Liver (tissue), 9 donors: ENCODE measurements around the gene DISC1. TPM values are rescaled to one million over a fixed set of nuclear protein-coding genes. Genes with fewer than 3 reads are reported as not detected.
A peak's percentile ranks its signal among the peaks of the same experiment; 100 is the strongest.

Experiments
- DNase-seq: peaks from one replicate; pipeline ENCODE4 v3.0.0-alpha.2; 2017; ENCODE audit warnings: low spot score
- H3K27ac ChIP-seq, 2 donors: one replicate each; pipeline ENCODE4 v1.7.0; 2013; ENCODE audit warnings: inconsistent platforms in 2 of 2, low read length in 2 of 2, control low read depth in 1 of 2, low read depth in 1 of 2, mild to moderate bottlenecking in 1 of 2
- H3K27me3 ChIP-seq, 4 donors: one replicate each; pipeline versions ENCODE4 v1.6.1 to v1.7.0; 2013; ENCODE audit warnings: low read length in 3 of 4, inconsistent platforms in 1 of 4, mild to moderate bottlenecking in 1 of 4, moderate library complexity in 1 of 4; ENCODE audit not compliant: control insufficient read depth in 4 of 4, insufficient read depth in 4 of 4
- H3K36me3 ChIP-seq, 4 donors: one replicate each; pipeline versions ENCODE4 v1.6.1 to v1.7.0; 2013; ENCODE audit warnings: low read length in 3 of 4, mild to moderate bottlenecking in 3 of 4, low read depth in 1 of 4, moderate library complexity in 1 of 4; ENCODE audit not compliant: control insufficient read depth in 4 of 4, insufficient read depth in 3 of 4
- H3K4me1 ChIP-seq, 4 donors: one replicate each; pipeline versions ENCODE4 v1.6.1 to v1.7.0; 2013; ENCODE audit warnings: low read length in 3 of 4, mild to moderate bottlenecking in 3 of 4, moderate library complexity in 1 of 4; ENCODE audit not compliant: control insufficient read depth in 4 of 4, insufficient read depth in 4 of 4
- H3K4me3 ChIP-seq, 3 donors: one replicate each; pipeline versions ENCODE4 v1.6.1 to v1.7.0; 2013; ENCODE audit warnings: low read length in 3 of 3, control low read depth in 1 of 3, low read depth in 1 of 3, mild to moderate bottlenecking in 1 of 3
- H3K9ac ChIP-seq, 2 donors: one replicate each; pipeline ENCODE4 v1.7.0; 2013; ENCODE audit warnings: low read length in 2 of 2, mild to moderate bottlenecking in 2 of 2, moderate library complexity in 2 of 2, control low read depth in 1 of 2, low read depth in 1 of 2
- H3K9me3 ChIP-seq, 4 donors: one replicate each; pipeline versions ENCODE4 v1.6.1 to v1.7.0; 2013; ENCODE audit warnings: low read length in 3 of 4; ENCODE audit not compliant: control insufficient read depth in 4 of 4
- ATF3 ChIP-seq: IDR thresholded peaks from 2 replicates; pipeline ENCODE4 v1.6.1; 2016; ENCODE audit warnings: antibody characterized with exemption
- EGR1 ChIP-seq, 2 donors: IDR thresholded peaks; 2 replicates each; pipeline ENCODE4 v1.6.1; 2016 to 2018; ENCODE audit warnings: antibody characterized with exemption in 2 of 2, low read depth in 2 of 2
- HNF4A ChIP-seq, 2 donors: conservative IDR thresholded peaks; 2 replicates each; pipeline ENCODE4 v1.6.1; 2016; ENCODE audit warnings: antibody characterized with exemption in 2 of 2, mild to moderate bottlenecking in 2 of 2
- HNF4G ChIP-seq: IDR thresholded peaks from 2 replicates; pipeline ENCODE4 v1.6.1; 2016; ENCODE audit warnings: antibody characterized with exemption
- MAX ChIP-seq: IDR thresholded peaks from 2 replicates; pipeline ENCODE4 v1.6.1; 2016; ENCODE audit warnings: antibody characterized with exemption
- NR2F2 ChIP-seq: IDR thresholded peaks from 2 replicates; pipeline ENCODE4 v1.6.1; 2016; ENCODE audit warnings: antibody characterized with exemption
- RAD21 ChIP-seq, 2 donors: IDR thresholded peaks; 2 replicates each; pipeline ENCODE4 v1.6.1; 2016; ENCODE audit warnings: antibody characterized with exemption in 2 of 2, mild to moderate bottlenecking in 2 of 2
- REST ChIP-seq: IDR thresholded peaks from 2 replicates; pipeline ENCODE4 v1.6.1; 2016; ENCODE audit warnings: antibody characterized with exemption, mild to moderate bottlenecking
- SP1 ChIP-seq: IDR thresholded peaks from 2 replicates; pipeline ENCODE4 v1.6.1; 2018; ENCODE audit warnings: antibody characterized with exemption, mild to moderate bottlenecking
- TAF1 ChIP-seq: conservative IDR thresholded peaks from 2 replicates; pipeline ENCODE4 v1.6.1; 2016; ENCODE audit warnings: antibody characterized with exemption, mild to moderate bottlenecking
- YY1 ChIP-seq: IDR thresholded peaks from 2 replicates; pipeline ENCODE4 v1.6.1; 2016; ENCODE audit warnings: antibody characterized with exemption, mild to moderate bottlenecking
- WGBS: extraction: QIAGEN DNeasy Blood & Tissue Kit; methylation state at CpG from one replicate; pipeline ENCODE4 v1.1.7; 2013; 5-methylcytosine and 5-hydroxymethylcytosine counted together
- polyA plus RNA-seq, 2 donors: library from polyadenylated mRNA; stranded (reverse) in 1 of 2; unstranded in 1 of 2; fragments of 200-250 nt in 1 of 2; fragments of >200 nt in 1 of 2; fragmentation: Nextera tagmentation in 1 of 2; extraction: Ambion mirVana in 1 of 2; gene quantifications; one replicate each; pipeline versions ENCODE4 v1.2.1 to v1.2.3, GENCODE V29; 2013 to 2015
- total RNA-seq, 2 donors: library from RNA; depleted of rRNA; stranded (reverse); fragments of >200 nt; gene quantifications; one replicate each; pipeline ENCODE4 v1.2.3, GENCODE V29; 2014
- TF ChIP-seq, protein P1 (sequence below): IDR thresholded peaks from 2 replicates; pipeline ENCODE4 v1.6.1; 2016; ENCODE audit warnings: antibody characterized with exemption
- donor health status: healthy.
- donor health status: healthy.
- donor health status: healthy.
- donor health status: healthy.
- donor health status: healthy.

Gene DISC1
- total and polyA plus RNA-seq, 4 donors: 0.45 to 6.3 (median 2.3) TPM

GRCh38 chr1:231936983-231937775, 310.6 kb downstream of the DISC1 start:
- Histone ChIP-seq H3K9me3 (peaks cover 0 to 4% (median 2%) of the 10 kb centered on the region in 4 donors), H3K4me3 (no peak overlapping the region), H3K27me3 (peaks cover 0 to 2% (median 0%) of the 10 kb centered on the region in 4 donors), H3K27ac (no peak overlapping the region), H3K36me3 (no peaks in the 10 kb centered on the region), H3K9ac (no peak overlapping the region), H3K4me1 (no peaks in the 10 kb centered on the region)
- peak; percentile 53 for DNase-seq
- 41% methylated on average over 9 of the region's 9 CpGs for WGBS
- TF ChIP-seq MAX: no peak
- no peak for TF ChIP-seq REST
- no peak for TF ChIP-seq HNF4G

- no peak for DNase-seq
- no peak overlapping the region for H3K27ac ChIP-seq
- H3K4me1 ChIP-seq: no peaks in the 10 kb centered on the region
- no peaks in the 10 kb centered on the region for H3K36me3 ChIP-seq
- peaks cover 0 to 3% (median 0%) of the 10 kb centered on the region in 4 donors for H3K9me3 ChIP-seq
- H3K4me3 ChIP-seq: no peak overlapping the region
- TF ChIP-seq, protein P1, sequence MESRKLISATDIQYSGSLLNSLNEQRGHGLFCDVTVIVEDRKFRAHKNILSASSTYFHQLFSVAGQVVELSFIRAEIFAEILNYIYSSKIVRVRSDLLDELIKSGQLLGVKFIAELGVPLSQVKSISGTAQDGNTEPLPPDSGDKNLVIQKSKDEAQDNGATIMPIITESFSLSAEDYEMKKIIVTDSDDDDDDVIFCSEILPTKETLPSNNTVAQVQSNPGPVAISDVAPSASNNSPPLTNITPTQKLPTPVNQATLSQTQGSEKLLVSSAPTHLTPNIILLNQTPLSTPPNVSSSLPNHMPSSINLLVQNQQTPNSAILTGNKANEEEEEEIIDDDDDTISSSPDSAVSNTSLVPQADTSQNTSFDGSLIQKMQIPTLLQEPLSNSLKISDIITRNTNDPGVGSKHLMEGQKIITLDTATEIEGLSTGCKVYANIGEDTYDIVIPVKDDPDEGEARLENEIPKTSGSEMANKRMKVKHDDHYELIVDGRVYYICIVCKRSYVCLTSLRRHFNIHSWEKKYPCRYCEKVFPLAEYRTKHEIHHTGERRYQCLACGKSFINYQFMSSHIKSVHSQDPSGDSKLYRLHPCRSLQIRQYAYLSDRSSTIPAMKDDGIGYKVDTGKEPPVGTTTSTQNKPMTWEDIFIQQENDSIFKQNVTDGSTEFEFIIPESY: no peak
- TF ChIP-seq HNF4A (conservative IDR thresholded peaks at IDR 0.05): no peak
- TF ChIP-seq TAF1: no peak
- no peak for TF ChIP-seq NR2F2
- TF ChIP-seq EGR1 (IDR thresholded peaks at IDR 0.05; ENCODE audit: low read depth in 2 of 2): no peak
- WGBS: 96% methylated on average over 2 of the region's 2 CpGs
- no peak overlapping the region for H3K9ac ChIP-seq
- no peaks in the 10 kb centered on the region for H3K27me3 ChIP-seq
Measured at GRCh38 chr1:231938211-231938610, 311.6 kb downstream of the DISC1 start.

DNA sequence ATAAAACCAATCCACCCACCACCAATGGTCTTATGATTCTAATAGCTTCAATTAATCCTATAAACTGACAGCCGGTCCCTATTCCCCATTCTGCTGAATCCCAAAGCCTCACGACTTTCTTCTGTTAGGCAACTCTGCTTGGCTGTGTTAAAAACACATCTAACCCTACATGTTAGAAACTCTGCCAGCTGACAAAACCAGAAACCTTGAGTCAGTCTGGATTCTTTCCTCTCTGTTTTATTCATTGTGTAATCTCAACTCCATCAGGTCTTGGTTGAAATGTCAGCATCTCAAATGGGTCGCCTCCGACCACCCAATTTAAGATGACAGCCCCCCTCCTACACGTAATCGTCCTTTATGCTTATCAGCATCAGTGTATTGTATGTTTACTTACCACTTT, 312.1 kb downstream of the DISC1 start:
- H3K27ac ChIP-seq: no peak overlapping the region
- H3K4me3 ChIP-seq: no peak overlapping the region
- H3K9ac ChIP-seq: no peak overlapping the region
- TF ChIP-seq YY1: no peak
- TF ChIP-seq RAD21 (IDR thresholded peaks at IDR 0.05): no peak
- TF ChIP-seq ATF3: no peak
- TF ChIP-seq REST: no peak
- no peak for TF ChIP-seq TAF1
- TF ChIP-seq, protein P1: no peak
- no peak for TF ChIP-seq SP1
- no peak for TF ChIP-seq EGR1 (IDR thresholded peaks at IDR 0.05; ENCODE audit: low read depth in 2 of 2)
- no peak for DNase-seq
- WGBS: 89% methylated on average over 6 of the region's 6 CpGs
- no peaks in the 10 kb centered on the region for H3K4me1 ChIP-seq
- H3K9me3 ChIP-seq: peaks cover 0 to 3% (median 0%) of the 10 kb centered on the region in 4 donors
- no peaks in the 10 kb centered on the region for H3K27me3 ChIP-seq
- no peaks in the 10 kb centered on the region for H3K36me3 ChIP-seq
